HG03103 (cell line): Measurements from ENCODE around the gene OR6X1.

ENCODE experiments used
- ATAC-seq: cut with Tn5 transposase; IDR thresholded peaks from one replicate; pipeline ENCODE4 v1.9.1; 2021; ENCODE audit warnings: low read depth; ENCODE audit not compliant: unreplicated experiment

OR6X1 gene, protein sequence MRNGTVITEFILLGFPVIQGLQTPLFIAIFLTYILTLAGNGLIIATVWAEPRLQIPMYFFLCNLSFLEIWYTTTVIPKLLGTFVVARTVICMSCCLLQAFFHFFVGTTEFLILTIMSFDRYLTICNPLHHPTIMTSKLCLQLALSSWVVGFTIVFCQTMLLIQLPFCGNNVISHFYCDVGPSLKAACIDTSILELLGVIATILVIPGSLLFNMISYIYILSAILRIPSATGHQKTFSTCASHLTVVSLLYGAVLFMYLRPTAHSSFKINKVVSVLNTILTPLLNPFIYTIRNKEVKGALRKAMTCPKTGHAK

DNA sequence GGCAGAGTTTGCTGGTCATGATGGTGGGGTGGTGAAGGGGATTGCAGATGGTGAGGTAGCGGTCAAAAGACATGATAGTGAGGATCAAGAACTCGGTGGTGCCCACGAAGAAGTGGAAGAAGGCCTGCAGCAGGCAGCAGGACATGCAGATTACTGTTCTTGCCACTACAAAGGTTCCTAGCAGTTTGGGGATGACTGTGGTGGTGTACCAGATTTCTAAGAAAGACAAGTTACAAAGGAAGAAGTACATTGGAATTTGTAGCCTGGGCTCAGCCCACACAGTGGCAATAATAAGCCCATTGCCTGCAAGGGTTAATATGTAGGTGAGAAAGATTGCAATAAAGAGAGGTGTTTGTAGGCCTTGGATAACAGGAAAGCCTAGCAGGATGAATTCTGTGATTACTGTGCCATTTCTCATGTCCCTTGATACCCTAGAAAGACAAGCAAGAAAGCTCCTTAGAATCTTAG is at the start of gene OR6X1:
TSS of gene OR6X1 (minus strand) at position 418 of the 468 bp plus-strand sequence. CDS start at position 418, 0 bp downstream.
- ATAC-seq, result no peak

DNA sequence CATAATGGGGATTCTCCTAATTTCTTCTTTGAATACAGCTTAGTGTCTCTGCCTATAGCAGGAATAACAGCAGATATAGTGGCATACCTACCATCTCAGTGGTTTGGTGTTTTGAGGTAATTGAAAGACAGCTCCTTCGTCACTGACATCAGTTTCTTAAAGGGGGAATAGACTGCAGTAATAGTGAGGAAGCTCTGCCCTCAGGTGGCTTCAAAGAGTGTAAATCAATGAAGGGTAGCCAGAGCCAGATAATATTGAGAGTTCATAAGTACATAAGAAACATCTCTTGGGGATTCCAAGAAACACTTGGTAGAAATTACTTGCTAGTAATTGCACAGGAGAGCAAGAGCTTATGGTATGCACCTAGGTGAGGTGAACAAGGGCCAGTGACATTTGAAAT is 47.4 kb upstream of the OR6X1 start:
- no peak for ATAC-seq

DNA sequence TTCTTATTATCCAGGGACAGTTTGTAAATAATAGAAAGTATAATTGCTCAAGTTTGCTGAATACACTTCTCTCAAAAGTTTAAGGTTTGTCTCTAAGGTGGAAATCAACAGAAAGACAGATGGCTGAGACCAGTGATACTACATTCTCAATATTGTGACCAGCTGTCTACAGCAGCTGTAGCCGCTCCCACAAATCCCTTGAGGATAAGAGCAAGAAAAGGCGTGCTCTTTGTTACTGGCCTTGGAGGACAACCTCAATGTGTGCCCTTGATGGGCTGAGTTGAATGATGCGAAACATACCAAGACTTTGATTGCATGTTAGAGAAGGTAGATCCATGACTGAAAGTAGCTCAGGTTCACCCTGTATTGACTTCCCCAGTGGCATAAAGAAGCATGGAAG is 45.7 kb upstream of the OR6X1 start:
- ATAC-seq, result no peak

DNA sequence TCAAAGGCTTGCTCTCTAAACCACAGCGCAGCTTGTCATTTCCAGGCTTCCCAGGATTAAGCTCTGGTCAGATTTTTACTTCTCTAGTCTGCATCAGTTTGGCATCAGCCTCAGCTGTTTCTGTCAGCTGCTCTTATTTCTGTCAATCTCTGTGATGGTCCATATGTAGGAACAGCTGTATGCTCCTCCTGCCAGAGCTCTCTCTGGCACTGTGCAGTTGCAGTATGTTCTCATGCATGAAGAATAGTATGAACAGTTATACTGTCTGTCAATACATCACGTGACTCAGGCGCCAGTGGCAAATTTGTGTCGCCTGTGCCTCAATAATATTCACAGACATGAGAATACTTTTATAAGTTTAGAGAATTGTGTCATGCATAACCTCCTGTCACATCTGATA is 45.1 kb upstream of the OR6X1 start:
- ATAC-seq, result no peak

DNA sequence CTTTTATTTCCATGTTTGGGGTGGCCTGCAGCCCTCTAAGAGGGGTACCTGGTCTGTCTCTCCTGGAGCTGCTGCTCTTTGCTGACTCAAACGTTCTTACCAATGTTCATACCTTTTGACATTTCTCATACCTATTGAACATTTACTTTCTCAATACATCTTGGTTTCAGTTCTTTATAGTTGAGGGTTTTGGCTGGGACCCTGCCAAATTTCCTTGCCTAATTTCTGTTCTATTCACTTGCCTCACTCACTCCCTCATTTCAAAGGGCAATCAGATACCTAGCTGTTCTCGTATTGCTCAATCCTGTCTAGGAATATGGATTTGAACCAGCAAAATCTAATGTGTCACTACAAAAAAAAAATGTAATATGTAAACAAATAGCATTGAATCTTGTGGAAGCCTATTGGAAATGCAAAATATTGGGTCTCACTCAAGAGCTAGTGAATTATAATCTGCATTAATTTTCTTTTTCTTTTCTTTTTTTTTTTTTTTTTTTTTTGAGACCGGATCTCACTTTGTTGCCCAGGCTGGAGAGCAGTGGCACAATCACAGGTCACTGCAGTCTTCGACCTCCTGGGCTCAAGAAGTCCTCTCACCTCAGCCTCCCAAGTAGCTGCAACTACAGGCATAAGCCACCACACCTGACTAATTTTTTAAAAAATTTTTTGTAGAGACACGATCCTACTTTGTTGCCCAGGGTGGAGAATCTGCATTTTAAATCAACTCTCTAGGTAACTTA is 44.4 kb upstream of the OR6X1 start:
- ATAC-seq, result no peak

DNA sequence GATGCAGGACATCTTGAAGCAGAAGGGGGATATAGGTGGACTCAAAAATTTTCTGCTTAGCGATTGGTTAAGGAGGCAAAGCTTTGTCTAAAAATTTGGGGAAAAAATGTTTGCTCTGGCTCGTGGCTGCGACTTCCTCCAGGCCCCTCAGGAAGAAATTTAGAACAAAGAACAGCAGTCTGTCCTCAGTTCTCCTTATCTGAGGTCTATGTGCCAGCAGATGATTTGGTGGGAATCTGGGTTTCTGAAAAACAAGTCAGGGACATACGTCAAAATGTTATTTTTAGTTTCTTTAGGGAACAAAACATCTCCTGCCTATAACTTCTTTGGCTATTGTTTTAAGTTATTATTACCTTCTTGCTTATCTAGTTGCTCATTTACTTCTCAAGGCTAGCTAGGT is 43.8 kb upstream of the OR6X1 start:
- ATAC-seq, result no peak

DNA sequence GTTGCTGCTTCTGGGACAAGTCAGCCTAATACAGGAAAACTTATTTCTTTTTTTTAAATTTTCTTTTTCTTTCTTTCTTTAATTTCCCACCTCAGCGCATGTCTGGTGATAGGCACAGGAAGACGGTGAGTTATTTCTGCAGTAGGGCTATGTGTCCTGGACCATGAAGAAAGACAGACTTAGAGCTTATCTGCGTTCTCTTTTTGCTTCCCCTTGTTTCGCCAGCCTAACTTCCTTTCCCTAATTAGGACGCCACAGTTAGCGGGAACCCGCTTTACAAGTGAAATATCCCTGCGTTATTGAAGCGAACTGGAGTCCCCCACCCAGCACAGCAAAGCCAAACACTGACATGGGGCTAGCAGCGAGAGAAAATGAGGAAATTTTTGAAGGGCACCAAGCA is 43.2 kb upstream of the OR6X1 start:
- no peak for ATAC-seq

DNA sequence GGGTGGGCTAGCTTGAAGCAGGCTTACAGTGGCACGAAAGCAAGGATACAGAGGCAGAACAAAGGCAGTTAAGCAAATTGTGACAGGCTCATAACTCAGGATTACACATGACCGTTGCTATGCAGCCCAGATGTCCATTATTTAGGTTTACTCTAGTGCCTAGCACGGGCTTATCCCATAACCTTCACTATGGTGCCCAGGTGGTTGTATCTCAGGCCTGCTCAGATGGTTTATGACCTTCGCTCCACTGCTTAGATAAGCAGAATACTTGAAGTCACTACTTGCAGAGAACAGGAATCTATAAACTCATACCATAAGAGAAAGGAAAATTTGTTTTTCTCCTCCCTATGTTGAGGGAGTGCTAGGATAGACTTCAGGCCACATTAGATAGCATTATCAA is 42.8 kb upstream of the OR6X1 start:
- ATAC-seq, result no peak

DNA sequence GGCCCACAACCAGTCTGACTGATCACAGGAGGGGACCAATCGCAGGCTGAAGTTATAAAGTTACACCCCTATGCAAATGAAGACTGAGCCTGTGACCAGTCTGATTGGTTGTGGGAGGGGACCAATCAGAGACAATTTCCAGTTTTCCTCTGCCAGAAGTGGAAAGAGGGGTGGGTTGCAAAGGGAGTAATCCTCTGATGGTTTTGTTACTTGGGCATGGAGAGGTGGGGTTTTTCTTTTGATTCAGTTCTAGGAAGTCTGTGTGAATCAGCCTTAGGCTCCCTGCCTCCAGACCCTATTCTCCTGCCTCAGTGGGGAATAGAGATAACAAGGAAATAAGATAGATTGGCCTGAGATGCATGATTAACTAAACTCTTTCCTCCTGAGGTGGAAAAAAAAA is 41.9 kb upstream of the OR6X1 start:
- no peak for ATAC-seq

DNA sequence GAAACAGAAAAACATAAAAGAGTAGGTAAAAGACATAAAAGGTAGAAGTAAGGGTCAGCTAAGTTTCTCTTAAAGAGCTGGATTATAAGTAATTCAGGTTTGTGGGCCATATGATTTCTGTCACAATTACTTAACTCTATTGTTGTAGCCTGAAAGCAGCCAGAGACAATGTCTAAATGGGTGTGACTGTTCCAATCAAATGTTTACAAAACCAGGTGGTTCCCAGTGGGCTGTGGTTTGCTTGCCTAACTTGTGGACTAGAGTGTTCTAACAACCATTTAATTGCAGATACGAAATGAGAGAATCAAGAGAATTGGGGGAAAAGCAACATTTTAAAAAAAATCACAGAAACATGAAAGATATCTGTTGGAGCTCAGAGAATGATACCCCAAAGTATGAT is 29.2 kb upstream of the OR6X1 start:
- ATAC-seq, result no peak

DNA sequence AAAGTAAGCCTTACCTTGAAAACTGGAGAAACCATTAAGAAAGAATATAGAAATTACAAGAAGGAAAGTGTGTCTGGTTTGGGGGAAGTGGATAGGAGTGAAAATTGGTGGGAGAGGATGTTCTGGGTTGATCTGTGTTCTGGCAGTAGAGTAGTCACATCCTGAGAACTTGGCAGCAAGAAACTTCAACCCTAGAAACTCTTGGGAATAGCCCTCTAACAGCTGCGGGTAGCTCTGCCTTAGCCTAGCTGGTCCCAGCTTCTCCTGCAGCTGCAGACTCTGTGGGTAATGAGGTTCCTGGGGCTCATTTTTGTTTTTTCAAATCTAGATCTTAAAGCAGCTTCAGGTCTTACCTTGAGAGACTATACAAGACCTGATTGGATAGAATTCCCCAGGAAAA is 24.2 kb upstream of the OR6X1 start:
- ATAC-seq, result no peak

DNA sequence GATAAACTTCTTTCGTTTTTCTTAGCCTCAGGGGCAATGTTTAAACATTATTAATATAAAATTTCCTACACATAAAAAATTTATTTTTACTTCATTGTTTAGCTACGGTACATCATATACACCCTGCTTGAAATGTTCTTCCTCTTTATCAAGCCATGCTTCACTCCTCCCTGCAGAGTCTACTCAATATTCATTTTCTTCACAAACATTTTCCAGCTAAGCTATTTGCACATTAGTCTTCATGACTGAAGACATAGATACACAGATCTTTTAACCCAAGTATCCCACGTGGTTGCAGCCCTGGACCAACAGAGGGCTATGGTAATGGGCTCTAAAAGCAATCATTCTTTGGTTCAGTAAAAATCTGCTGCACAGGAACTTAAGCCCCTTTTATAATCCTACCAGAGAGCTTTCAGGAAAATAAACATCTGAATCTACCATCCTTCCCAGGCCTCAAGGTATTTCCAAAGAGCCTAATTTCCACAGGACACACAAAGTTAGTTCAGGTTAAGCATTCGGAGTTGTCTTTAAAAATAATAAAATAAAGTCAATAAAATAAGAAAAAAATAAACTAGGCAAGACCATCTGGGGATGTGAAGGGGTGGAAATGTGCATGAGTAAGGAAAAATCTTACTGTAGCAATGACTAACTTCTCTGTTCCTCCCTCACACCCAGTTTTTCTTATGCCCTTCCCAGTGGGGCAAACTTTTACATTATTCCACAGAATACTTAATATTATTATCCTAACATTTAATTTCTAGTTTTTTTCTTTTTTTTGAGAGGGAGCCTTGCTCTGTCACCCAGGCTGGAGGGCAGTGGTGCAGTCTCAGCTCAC is 21.6 kb upstream of the OR6X1 start:
- no peak for ATAC-seq

DNA sequence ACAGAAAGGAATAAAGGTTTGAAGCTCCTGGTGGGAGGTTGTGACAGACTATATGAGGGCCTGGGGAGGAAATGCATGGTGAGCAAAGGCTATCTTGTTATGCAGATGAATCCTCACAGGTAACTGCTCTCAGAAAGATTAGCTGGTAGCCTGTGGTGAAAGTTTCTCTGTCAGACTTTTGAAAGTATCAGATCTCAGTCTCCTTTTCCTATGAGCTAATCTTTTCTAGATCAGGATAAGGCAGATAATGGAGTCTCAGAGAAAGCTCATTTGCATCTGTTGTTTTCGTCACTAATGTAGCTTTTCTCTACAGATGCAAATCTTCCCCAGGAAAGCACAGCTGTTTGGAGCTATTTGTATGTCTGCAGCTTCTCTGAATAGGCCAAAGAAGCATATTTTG is 21.0 kb upstream of the OR6X1 start:
- no peak for ATAC-seq

DNA sequence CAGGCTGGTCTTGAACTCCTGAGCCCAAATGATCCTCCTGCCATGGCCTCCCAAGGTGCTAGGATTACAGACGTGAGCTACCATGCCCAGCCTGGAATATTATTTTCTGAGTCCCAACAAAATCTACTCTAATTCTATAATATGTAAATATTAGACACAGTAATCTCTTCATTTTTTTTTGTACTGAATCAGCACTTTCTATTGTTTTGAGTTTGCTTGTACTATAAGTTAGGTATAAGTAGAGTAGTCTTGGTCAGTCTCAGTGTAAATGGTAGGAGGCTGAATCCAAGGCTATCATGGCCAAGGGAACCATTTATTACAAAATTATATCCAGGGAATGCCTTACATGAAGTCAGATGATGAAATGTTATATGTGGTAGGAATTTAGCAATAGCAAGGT is 19.6 kb upstream of the OR6X1 start:
- no peak for ATAC-seq

DNA sequence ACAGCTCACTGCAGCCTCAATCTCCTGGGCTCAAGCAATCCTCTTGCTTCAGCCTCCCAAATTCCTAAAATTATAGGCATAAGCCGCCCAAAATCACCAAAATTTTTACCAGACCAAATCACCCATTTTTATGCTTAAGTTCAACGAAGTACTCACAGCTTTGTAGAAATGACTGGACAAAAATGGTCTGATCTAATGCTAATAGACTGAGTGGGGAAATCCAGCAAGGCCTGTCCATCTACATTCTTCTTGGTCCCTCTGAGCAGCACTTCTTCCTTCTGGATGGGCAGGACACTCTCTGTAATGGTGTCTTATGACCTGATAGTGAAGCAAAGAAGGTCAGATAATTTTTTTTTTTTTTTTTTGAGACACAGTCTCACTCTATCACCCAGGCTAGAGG is 18.7 kb upstream of the OR6X1 start:
- ATAC-seq, result no peak

DNA sequence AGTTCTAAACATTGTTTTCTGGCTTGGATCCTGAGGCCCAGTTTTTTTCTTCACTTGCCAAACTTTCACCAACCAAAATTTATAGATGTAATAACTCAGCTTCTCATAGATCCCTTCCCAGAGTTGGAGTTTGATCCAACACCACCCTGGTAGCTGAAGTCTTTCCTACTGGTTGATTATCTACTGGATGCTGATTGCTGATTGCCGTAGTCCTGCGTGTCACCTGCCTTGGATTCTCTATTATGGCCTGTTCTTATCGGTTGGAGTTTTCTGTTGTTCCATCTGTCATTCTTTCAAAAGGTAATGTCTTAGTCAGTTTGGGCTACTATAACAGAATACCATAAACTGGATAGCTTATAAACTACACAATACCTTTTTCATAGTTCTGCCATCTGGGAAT is 17.3 kb upstream of the OR6X1 start:
- no peak for ATAC-seq

DNA sequence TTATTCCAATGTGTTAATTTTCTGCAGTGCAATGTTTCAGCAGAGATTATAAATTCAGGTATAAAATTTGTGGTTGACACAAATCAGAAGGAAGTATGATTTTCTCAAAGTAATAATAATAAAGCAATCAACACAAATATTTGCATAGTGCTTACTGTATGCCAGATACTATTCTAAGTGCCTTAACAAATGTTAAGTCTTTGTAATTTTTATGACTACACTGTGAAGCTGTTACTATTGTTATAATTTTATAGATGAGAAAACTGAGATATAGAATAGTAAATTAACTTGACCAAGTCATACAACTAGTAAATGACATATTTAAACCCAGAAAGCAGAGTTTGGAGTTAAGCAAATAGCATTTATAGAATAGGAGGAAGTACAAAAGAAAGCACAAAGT is 16.4 kb upstream of the OR6X1 start:
- no peak for ATAC-seq

DNA sequence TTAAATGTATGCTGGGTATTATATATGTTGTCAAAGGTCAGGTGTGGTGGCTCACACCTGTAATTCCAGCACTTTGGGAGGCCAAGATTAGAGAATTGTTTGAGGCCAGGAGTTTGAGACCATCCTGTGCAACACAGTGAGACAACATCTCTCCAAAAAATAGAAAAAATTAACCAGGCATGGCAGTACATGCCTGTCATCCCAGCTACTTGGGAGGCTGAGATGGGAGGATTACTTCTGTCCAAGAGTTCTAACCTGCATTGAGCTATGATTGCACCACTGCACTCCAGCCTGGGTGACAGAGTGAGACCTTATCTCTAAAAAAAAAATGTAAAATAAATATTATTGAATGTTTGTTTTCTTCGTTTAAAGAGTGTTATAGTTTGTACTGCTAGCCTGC is 11.3 kb upstream of the OR6X1 start:
- no peak for ATAC-seq

DNA sequence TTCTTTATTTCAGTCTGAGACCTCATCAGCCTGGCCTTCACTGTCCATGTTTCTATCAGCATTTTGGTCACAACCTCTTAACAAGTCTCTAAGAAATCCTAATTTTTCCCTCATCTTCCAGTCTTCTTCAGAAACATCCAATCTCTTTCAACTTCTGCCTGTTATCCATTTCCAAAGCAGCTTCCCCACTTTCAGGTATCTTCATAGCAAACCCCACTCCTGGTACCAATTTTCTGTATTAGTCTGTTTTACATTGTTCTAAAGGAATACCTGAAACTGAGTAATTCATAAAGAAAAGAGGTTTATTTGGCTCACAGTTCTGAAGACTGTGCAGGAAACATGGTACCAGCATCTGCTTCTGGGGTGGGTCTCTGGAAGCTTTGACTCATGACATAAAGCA is 8.1 kb upstream of the OR6X1 start:
- ATAC-seq, result no peak

DNA sequence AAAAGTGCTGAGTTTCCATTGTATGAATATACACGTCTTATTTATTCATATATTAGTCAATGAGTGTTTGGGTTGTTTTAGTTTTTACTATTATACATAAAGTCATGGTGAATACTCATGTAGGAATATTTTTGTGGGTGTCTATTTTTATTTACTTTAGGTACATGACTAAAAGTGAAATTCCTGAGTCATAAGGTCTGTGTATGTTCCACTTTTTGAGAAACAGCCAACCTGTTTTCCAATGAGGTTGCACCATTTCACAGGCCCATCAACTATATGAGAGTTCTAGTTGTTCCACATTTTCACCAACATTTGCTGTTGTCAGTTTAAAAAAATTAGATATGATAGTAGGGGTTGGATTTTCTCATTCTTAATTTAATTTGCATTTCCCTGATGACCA is 6.6 kb upstream of the OR6X1 start:
- ATAC-seq, result peak; percentile 86

DNA sequence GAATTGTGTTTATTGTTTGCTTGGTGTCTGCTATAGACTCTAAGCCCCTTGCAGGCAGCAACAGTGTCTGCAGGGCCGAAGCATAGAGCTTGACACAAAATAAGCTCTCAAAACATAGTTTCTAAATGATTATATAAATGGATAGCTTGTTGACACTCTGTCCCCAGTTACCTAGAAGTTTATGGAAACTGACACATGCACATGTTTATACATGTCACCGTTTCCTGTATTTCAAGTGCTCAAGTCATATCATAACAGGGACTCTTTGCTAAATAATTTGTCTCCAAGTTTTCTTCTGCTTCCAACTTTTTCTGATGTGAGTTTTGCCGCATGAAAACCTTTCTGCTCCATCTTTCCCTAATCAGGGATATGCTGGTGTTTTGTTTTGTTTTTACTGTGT is 3.7 kb upstream of the OR6X1 start:
- ATAC-seq, result no peak
